ENCODE results near the gene TTC33.

The TTC33 gene

DNA sequence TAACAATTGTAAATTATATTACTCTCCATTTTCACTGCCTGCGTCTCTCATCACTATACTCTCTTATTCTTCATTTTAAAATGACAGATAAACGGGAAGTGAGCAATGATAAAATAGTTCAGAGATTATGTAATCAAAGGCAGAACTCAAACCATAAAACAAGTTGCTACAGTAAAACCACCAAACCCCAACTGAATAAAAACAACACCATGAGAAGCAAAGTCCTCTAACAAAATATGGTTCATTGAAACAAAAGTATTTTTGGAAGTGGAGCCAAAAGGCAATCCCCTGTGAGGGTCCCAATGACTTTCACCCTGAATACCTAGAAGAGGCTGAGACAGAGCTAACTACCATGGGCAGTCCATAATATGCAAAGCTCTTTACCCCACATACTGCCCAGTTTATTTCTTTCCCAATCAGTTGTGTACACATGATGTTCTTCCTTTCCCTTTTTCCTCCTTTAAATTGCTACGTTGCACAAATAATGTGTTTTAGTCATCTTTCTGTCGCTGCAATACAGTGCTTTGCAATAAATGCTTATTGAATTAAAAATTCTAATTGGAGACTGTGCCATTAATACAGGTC, 140.1 kb downstream of the TTC33 start:
- no peak for TF ChIP-seq TEAD4 (IDR thresholded peaks at IDR 0.05)
- TF ChIP-seq, protein P1, sequence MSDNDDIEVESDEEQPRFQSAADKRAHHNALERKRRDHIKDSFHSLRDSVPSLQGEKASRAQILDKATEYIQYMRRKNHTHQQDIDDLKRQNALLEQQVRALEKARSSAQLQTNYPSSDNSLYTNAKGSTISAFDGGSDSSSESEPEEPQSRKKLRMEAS (IDR thresholded peaks at IDR 0.05) = no peak
- TF ChIP-seq CREB1 (IDR thresholded peaks at IDR 0.05; ENCODE audit: low read depth) = no peak
- no peak for TF ChIP-seq RAD21 (IDR thresholded peaks at IDR 0.05; ENCODE audit: low read depth)
- TF ChIP-seq TCF12 (IDR thresholded peaks at IDR 0.05; ENCODE audit: low read depth) = no peak
- no peak for TF ChIP-seq NFIC (IDR thresholded peaks at IDR 0.05)
- TF ChIP-seq ZBTB7A (IDR thresholded peaks at IDR 0.05; ENCODE audit: low read depth) = no peak
- TF ChIP-seq EP300 (IDR thresholded peaks at IDR 0.05; ENCODE audit: borderline replicate concordance) = no peak
- TF ChIP-seq, protein P2, sequence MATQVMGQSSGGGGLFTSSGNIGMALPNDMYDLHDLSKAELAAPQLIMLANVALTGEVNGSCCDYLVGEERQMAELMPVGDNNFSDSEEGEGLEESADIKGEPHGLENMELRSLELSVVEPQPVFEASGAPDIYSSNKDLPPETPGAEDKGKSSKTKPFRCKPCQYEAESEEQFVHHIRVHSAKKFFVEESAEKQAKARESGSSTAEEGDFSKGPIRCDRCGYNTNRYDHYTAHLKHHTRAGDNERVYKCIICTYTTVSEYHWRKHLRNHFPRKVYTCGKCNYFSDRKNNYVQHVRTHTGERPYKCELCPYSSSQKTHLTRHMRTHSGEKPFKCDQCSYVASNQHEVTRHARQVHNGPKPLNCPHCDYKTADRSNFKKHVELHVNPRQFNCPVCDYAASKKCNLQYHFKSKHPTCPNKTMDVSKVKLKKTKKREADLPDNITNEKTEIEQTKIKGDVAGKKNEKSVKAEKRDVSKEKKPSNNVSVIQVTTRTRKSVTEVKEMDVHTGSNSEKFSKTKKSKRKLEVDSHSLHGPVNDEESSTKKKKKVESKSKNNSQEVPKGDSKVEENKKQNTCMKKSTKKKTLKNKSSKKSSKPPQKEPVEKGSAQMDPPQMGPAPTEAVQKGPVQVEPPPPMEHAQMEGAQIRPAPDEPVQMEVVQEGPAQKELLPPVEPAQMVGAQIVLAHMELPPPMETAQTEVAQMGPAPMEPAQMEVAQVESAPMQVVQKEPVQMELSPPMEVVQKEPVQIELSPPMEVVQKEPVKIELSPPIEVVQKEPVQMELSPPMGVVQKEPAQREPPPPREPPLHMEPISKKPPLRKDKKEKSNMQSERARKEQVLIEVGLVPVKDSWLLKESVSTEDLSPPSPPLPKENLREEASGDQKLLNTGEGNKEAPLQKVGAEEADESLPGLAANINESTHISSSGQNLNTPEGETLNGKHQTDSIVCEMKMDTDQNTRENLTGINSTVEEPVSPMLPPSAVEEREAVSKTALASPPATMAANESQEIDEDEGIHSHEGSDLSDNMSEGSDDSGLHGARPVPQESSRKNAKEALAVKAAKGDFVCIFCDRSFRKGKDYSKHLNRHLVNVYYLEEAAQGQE (IDR thresholded peaks at IDR 0.05; ENCODE audit: low read depth) = no peak
- TF ChIP-seq, protein P3, sequence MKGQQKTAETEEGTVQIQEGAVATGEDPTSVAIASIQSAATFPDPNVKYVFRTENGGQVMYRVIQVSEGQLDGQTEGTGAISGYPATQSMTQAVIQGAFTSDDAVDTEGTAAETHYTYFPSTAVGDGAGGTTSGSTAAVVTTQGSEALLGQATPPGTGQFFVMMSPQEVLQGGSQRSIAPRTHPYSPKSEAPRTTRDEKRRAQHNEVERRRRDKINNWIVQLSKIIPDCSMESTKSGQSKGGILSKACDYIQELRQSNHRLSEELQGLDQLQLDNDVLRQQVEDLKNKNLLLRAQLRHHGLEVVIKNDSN (IDR thresholded peaks at IDR 0.05) = no peak
- TF ChIP-seq TAF1 (IDR thresholded peaks at IDR 0.05; ENCODE audit: low read depth) = no peak
- TF ChIP-seq YY1 (IDR thresholded peaks at IDR 0.05; ENCODE audit: low read depth) = no peak
- TF ChIP-seq CEBPB (IDR thresholded peaks at IDR 0.05) = no peak
- no peak for TF ChIP-seq FOXM1 (IDR thresholded peaks at IDR 0.05; ENCODE audit: borderline replicate concordance, low read depth)
- TF ChIP-seq EGR1 (IDR thresholded peaks at IDR 0.05) = no peak

DNA sequence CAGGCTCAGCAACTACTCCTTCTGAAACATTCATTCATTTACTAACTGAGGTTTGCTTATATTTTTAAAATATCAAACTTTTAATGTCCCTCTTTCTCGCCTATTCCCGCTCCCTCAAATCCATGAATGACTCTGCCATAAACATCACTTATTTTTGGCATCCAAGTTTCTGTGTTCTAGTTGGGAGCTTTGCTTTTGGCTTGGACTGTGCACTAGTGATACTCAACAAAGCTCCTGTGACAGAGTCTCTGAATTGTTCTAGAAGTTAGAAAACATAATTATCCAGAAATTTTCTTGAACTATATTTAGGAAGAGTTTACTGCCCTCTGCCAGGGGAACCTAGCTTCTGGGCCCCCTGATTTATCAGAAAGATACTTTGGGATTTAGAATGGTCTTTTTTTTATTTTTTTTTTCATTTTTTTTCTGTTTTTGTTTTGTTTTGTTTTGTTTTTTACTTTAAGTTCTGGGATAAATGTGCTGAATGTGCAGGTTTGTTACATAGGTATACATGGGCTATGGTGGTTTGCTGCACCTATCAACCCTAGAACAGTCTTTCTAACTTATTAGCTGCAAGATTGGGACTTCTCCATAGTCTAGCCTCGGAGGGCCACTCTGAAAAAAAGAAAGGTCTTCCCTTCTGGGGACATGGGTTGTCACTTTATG, 140.7 kb downstream of the TTC33 start:
- TF ChIP-seq ZBTB7A (IDR thresholded peaks at IDR 0.05; ENCODE audit: low read depth) = no peak
- TF ChIP-seq CREB1 (IDR thresholded peaks at IDR 0.05; ENCODE audit: low read depth) = no peak
- TF ChIP-seq TCF12 (IDR thresholded peaks at IDR 0.05; ENCODE audit: low read depth) = no peak
- TF ChIP-seq YY1 (IDR thresholded peaks at IDR 0.05; ENCODE audit: low read depth) = no peak
- TF ChIP-seq EP300 (IDR thresholded peaks at IDR 0.05; ENCODE audit: borderline replicate concordance) = no peak
- no peak for TF ChIP-seq FOXM1 (IDR thresholded peaks at IDR 0.05; ENCODE audit: borderline replicate concordance, low read depth)
- no peak for TF ChIP-seq TAF1 (IDR thresholded peaks at IDR 0.05; ENCODE audit: low read depth)
- TF ChIP-seq EGR1 (IDR thresholded peaks at IDR 0.05) = no peak

DNA sequence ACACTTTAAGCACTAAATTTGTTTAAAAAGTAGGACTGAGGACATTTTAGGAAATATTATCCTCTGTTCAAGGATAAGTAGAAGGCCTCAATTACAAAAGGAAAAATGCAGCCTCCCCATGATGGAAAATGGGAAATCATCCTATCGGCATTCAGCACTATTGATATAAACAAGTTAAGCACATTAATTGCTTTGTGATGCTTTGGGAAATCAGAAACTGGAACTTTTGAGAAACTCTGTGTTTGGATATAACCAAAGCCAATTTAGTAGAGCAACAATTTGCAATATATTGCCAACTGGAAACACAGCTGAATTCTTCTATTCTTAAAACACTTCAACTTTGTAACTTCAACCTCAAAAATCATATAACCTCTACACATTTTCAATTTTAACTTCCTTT, 141.3 kb downstream of the TTC33 start:
- TF ChIP-seq CREB1 (IDR thresholded peaks at IDR 0.05; ENCODE audit: low read depth) (no peak), CEBPB (IDR thresholded peaks at IDR 0.05) (no peak), EP300 (IDR thresholded peaks at IDR 0.05; ENCODE audit: borderline replicate concordance) (no peak)
- TF ChIP-seq, protein P2 (IDR thresholded peaks at IDR 0.05; ENCODE audit: low read depth) = no peak
- TF ChIP-seq, protein P1 (IDR thresholded peaks at IDR 0.05) = no peak

DNA sequence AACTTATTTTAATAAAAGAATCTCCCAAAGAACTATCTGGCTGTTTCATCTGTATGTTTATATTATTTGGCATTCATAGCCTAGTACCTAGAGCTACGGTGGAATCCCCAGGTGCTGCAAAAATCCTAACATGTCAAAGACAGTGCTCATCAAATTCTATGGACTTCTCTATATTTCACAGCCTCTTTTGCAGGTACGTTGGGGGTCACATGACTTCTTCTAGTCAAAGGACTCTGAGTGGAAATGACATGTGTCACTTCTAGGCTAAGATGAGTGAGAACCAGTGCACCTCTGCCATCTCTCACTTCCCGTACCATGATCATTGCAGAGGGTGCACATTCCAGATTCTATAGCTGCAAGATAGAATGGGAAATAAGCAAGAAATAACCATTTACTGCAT, 148.6 kb downstream of the TTC33 start:
- TF ChIP-seq EGR1 (IDR thresholded peaks at IDR 0.05) (no peak), EP300 (IDR thresholded peaks at IDR 0.05; ENCODE audit: borderline replicate concordance) (no peak), ZBTB7A (IDR thresholded peaks at IDR 0.05; ENCODE audit: low read depth) (no peak)
- TF ChIP-seq, protein P3 (IDR thresholded peaks at IDR 0.05) = no peak

DNA sequence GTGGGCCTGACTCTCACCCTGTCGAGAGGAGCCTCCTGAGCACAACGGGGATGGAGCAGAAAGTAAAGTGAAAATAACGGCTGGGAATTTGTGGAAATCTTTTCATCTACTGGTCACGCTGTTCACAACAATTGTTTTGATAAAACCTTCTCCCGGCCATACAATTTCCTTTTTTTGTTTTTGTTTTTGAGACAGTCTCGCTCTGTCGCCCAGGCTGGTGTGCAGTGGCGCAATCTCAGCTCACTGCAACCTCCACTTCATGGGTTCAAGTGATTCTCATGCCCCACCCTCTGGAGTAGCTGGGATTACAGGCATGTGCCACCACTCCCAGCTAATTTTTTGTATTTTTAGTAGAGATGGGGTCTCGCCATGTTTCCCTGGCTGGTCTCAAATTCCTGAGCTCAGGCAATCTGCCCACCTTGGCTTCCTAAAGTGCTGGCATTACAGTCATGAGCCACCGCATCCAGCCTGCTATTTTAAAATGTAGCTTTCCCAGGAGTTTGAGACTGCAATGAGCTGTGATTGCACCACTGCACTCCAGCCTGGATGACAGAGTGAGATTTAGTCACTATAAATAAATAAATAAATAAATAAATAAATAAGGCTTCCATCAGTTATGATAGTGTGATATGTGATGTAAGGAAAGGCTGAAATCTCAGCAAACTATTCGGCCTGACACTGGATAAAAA, 149.5 kb downstream of the TTC33 start:
- no peak for TF ChIP-seq EGR1 (IDR thresholded peaks at IDR 0.05)
- TF ChIP-seq ZBTB7A (IDR thresholded peaks at IDR 0.05; ENCODE audit: low read depth) = no peak
- TF ChIP-seq NFIC (IDR thresholded peaks at IDR 0.05) = no peak
- TF ChIP-seq, protein P1 (IDR thresholded peaks at IDR 0.05) = no peak
- no peak for TF ChIP-seq CEBPB (IDR thresholded peaks at IDR 0.05)
- TF ChIP-seq CREB1 (IDR thresholded peaks at IDR 0.05; ENCODE audit: low read depth) = no peak
- no peak for TF ChIP-seq EP300 (IDR thresholded peaks at IDR 0.05; ENCODE audit: borderline replicate concordance)
- TF ChIP-seq RAD21 (IDR thresholded peaks at IDR 0.05; ENCODE audit: low read depth) = no peak
